GM12892 (cell line): ENCODE measurements around the gene ZNF48.

Experiments
- POLR2A ChIP-seq: IDR thresholded peaks from 2 replicates; pipeline ENCODE4 v1.6.1; 2011; ENCODE audit warnings: low read depth, low read length, control low read depth
- POLR2AphosphoS5 ChIP-seq: IDR thresholded peaks from 2 replicates; pipeline ENCODE4 v1.6.1; 2011; ENCODE audit warnings: low read depth, low read length, control low read depth
- TAF1 ChIP-seq: IDR thresholded peaks from 2 replicates; pipeline ENCODE4 v1.6.1; 2011; ENCODE audit warnings: low read depth, mild to moderate bottlenecking, control low read depth, low read length, borderline replicate concordance

GRCh38 chr16:30358990-30359870 lies 36.0 kb upstream of the ZNF48 start:
- no peak for TF ChIP-seq POLR2A
- no peak for TF ChIP-seq TAF1
- no peak for TF ChIP-seq POLR2AphosphoS5
